HepG2 (cell line): ENCODE measurements around the gene PPARA. TPM values are rescaled to one million over a fixed set of nuclear protein-coding genes. Genes with fewer than 3 reads are reported as not detected.

ENCODE experiments used
- ATAC-seq: fragments of 200-7000 bp; cut with Tn5 transposase; 3 replicates; pipeline ENCODE4 v1.9.1; 2020; ENCODE audit warnings: mild to moderate bottlenecking, moderate library complexity
- BruUV-seq: library from RNA; stranded (reverse); fragments of 400-500 nt; replicated peaks from 2 replicates; lab custom pipeline; 2021; lab: Mats Ljungman, UMichigan
- CTCF ChIA-PET: fragments of 300-600 bp; formaldehyde crosslinking; extraction: SDS; loops from one replicate; lab custom pipeline; 2021; ENCODE audit warnings: low total read pairs, inconsistent platforms, low intra/inter-chr PET ratio; lab: Yijun Ruan, JAX
- POLR2A ChIA-PET: fragments of 350-600 bp; sonication (Branson Sonifier 250); formaldehyde crosslinking; loops from one replicate; lab custom pipeline; 2020; ENCODE audit warnings: antibody characterized with exemption, inconsistent platforms; lab: Yijun Ruan, JAX
- DNase-seq: peaks from one replicate; pipeline ENCODE4 v3.0.0-alpha.2; 2015; ENCODE audit warnings: low spot score
- FAIRE-seq: peaks from 3 replicates; lab custom pipeline; 2011; peaks lifted over from hg19 to GRCh38; lab: Jason Lieb, UNC
- H2AFZ ChIP-seq: one replicate; pipeline ENCODE4 v1.6.1; 2011; ENCODE audit warnings: low read length, inconsistent platforms
- H3K27ac ChIP-seq: fragments of 300-600 bp; 3 replicates; pipeline ENCODE4 v1.8.0; 2011; ENCODE audit warnings: mixed run types, mild to moderate bottlenecking, mixed read lengths, low read length, inconsistent platforms; ENCODE audit not compliant: insufficient read depth; ENCODE audit errors: extremely low read length
- H3K27me3 ChIP-seq, 2 experiments: fragments of 200-600 bp in 1 of 2; 2 replicates in 1 of 2; 3 replicates in 1 of 2; pipeline versions ENCODE4 v1.6.0 to v1.8.0; 2011; ENCODE audit warnings: low read length in 2 of 2, mild to moderate bottlenecking in 2 of 2, moderate library complexity in 2 of 2, inconsistent platforms in 1 of 2; ENCODE audit not compliant: insufficient read depth in 2 of 2, control insufficient read depth in 1 of 2
- H3K36me3 ChIP-seq, 2 experiments: fragments of 200-600 bp in 1 of 2; replicated peaks in 1 of 2; 2 replicates in 1 of 2; 3 replicates in 1 of 2; pipeline versions ENCODE4 v1.5.1 to v1.8.0; 2011; ENCODE audit warnings: low read length in 2 of 2, inconsistent platforms in 1 of 2; ENCODE audit not compliant: insufficient read depth in 2 of 2, control insufficient read depth in 1 of 2
- H3K4me1 ChIP-seq: 2 replicates; pipeline ENCODE4 v1.5.1; 2012; ENCODE audit warnings: low read length, inconsistent platforms; ENCODE audit not compliant: insufficient read depth
- H3K4me2 ChIP-seq: 2 replicates; pipeline ENCODE4 v1.6.0; 2011; ENCODE audit warnings: low read depth, low read length, inconsistent platforms
- H3K4me3 ChIP-seq, 3 experiments: fragments of 200-600 bp in 1 of 3; sonication (generic), shearing (Covaris generic) in 1 of 3; replicated peaks in 1 of 3; 2 replicates each; pipeline ENCODE4 v1.5.1; 2011 to 2016; ENCODE audit warnings: low read length in 3 of 3, inconsistent platforms in 2 of 3, low read depth in 2 of 3, mild to moderate bottlenecking in 2 of 3, control low read depth in 1 of 3, mixed read lengths in 1 of 3; ENCODE audit not compliant: insufficient read depth in 1 of 3
- H3K79me2 ChIP-seq: one replicate; pipeline ENCODE4 v1.6.1; 2011; ENCODE audit warnings: low read length, inconsistent platforms; ENCODE audit not compliant: insufficient read depth
- H3K9ac ChIP-seq: 2 replicates; pipeline ENCODE4 v1.6.0; 2011; ENCODE audit warnings: mild to moderate bottlenecking, low read depth, low read length, inconsistent platforms; ENCODE audit not compliant: insufficient read depth
- H3K9me3 ChIP-seq: 2 replicates; pipeline ENCODE4 v1.5.1; 2012; ENCODE audit warnings: mild to moderate bottlenecking, low read length
- H4K20me1 ChIP-seq: 2 replicates; pipeline ENCODE4 v1.6.0; 2011; ENCODE audit warnings: inconsistent platforms, mild to moderate bottlenecking, low read length, moderate library complexity; ENCODE audit not compliant: insufficient read depth
- NFATC3 ChIP-seq: sonication (generic); formaldehyde crosslinking; IDR thresholded peaks from 2 replicates; pipeline ENCODE4 v1.5.1; 2020; ENCODE audit warnings: mild to moderate bottlenecking, missing genetic modification reagents
- SP5 ChIP-seq: IDR thresholded peaks from 2 replicates; pipeline ENCODE4 v1.6.1; 2016; ENCODE audit warnings: low read depth, borderline replicate concordance
- WIZ ChIP-seq: sonication (generic); formaldehyde crosslinking; IDR thresholded peaks from 2 replicates; pipeline ENCODE4 v1.5.1; 2020; ENCODE audit warnings: mild to moderate bottlenecking, missing genetic modification reagents
- ZMAT3 ChIP-seq: sonication (generic); formaldehyde crosslinking; conservative IDR thresholded peaks from 2 replicates; pipeline ENCODE4 v1.7.0; 2021; ENCODE audit warnings: missing genetic modification reagents
- ZNF276 ChIP-seq: sonication (generic); formaldehyde crosslinking; IDR thresholded peaks from 2 replicates; pipeline ENCODE4 v1.4.0; 2020; ENCODE audit warnings: mild to moderate bottlenecking, low read depth, missing genetic modification reagents
- ZNF431 ChIP-seq: sonication (generic); formaldehyde crosslinking; IDR thresholded peaks from 2 replicates; pipeline ENCODE4 v1.9.0; 2022; ENCODE audit warnings: missing genetic modification reagents, low read depth, mild to moderate bottlenecking, borderline replicate concordance
- ZNF432 ChIP-seq: sonication (generic); formaldehyde crosslinking; IDR thresholded peaks from 2 replicates; pipeline ENCODE4 v1.5.0; 2020; ENCODE audit warnings: missing genetic modification reagents, mild to moderate bottlenecking, borderline replicate concordance
- WGBS: methylation state at CpG from one replicate; pipeline ENCODE4 v1.1.6; 2017; ENCODE audit warnings: low lambda C conversion rate; 5-methylcytosine and 5-hydroxymethylcytosine counted together
- in situ Hi-C: cut with HindIII; loops from 2 replicates; pipeline ENCODE4 v1.10.0; 2017; ENCODE audit warnings: low pct_unique_long_range_greater_than_20kb; ENCODE audit not compliant: extremely low pct_ligation_motif_present
- intact Hi-C: fragments of 100-400 bp; cut with micrococcal nuclease; formaldehyde crosslinking; loops from one replicate; pipeline ENCODE4 v1.10.0; 2022; ENCODE audit not compliant: unreplicated experiment
- polyA plus RNA-seq, 8 experiments: library from polyadenylated mRNA; depleted of rRNA in 3 of 8; stranded (reverse) in 7 of 8; unstranded in 1 of 8; fragments of >200 nt; fragmentation: Illumina TruSeq in 4 of 8; extraction: Trizol in 4 of 8; gene quantifications; 2 replicates each; pipeline versions ENCODE4 v1.2.1 to v1.2.3, GENCODE V29; 2011 to 2016; ENCODE audit warnings: low read depth in 4 of 8, missing spikeins in 1 of 8, mixed read lengths in 1 of 8; ENCODE audit not compliant: insufficient read depth in 1 of 8
- total RNA-seq, 5 experiments: library from RNA; depleted of rRNA; stranded (reverse); fragments of >200 nt; fragmentation: Illumina TruSeq; extraction: Trizol; gene quantifications; 2 replicates each; pipeline ENCODE4 v1.2.3, GENCODE V29; 2016; ENCODE audit warnings: low read depth in 1 of 5

Gene PPARA
- total and polyA plus RNA-seq, 2 of the 13 experiments (the other 11 are each of a cell fraction or from before 2014, with no cell fraction given), result 18.2 to 24.7 TPM

GRCh38 chr22:46230262-46230901, 80.1 kb downstream of the PPARA start:
- Histone ChIP-seq H3K79me2 (no peaks in the 10 kb centered on the region), H4K20me1 (no peaks in the 10 kb centered on the region), H3K4me1 (no peaks in the 10 kb centered on the region), H3K27me3 (no peaks in the 10 kb centered on the region), H3K4me2 (no peak overlapping the region), H3K4me3 (no peak overlapping the region), H3K9ac (no peak overlapping the region), H3K27ac (no peak overlapping the region), H2AFZ (no peak overlapping the region), H3K9me3 (no peaks in the 10 kb centered on the region), H3K36me3 (peaks cover 5 to 23% of the 10 kb centered on the region in 2 experiments; a peak in 4 of 5 replicates)
- WGBS, result 90% methylated on average over 13 of the region's 13 CpGs
- DNase-seq (no peak), ATAC-seq (no peak), FAIRE-seq (no peak)
- ChIA-PET CTCF (no interaction called here), POLR2A (no interaction called here)
- in situ Hi-C loops, result no loop called here
- no TSS peak for BruUV-seq
- TF ChIP-seq SP5 (CRISPR knock-in tag) (no peak), ZMAT3 (CRISPR knock-in tag) (no peak), WIZ (CRISPR knock-in tag) (no peak), NFATC3 (no peak), ZNF276 (CRISPR knock-in tag) (no peak), ZNF432 (no peak), ZNF431 (CRISPR knock-in tag) (no peak)
- intact Hi-C loops, result no loop called here
